Endothelial cell of umbilical vein (primary cell): Measurements from ENCODE around the gene PRTN3. TPM values are rescaled to one million over a fixed set of nuclear protein-coding genes. Genes with fewer than 3 reads are reported as not detected.

Source experiments
- BruUV-seq: library from RNA; stranded (reverse); fragments of 400-500 nt; replicated peaks from 2 replicates; lab custom pipeline; 2021; lab: Mats Ljungman, UMichigan
- CTCF ChIA-PET: fragments of 300-600, 350-600 bp; sonication (Branson Sonifier 250); formaldehyde crosslinking; loops from one replicate; lab custom pipeline; 2021; ENCODE audit warnings: antibody characterized with exemption, inconsistent platforms; lab: Charles Lee
- POLR2A ChIA-PET: fragments of 300-600, 350-600 bp; sonication (Branson Sonifier 250); formaldehyde crosslinking; loops from one replicate; lab custom pipeline; 2021; ENCODE audit warnings: antibody characterized with exemption, inconsistent platforms; lab: Charles Lee
- DNase-seq: peaks from one replicate; pipeline ENCODE4 v3.0.0-alpha.2; 2011; ENCODE audit warnings: low read depth, low spot score
- FAIRE-seq: peaks from 2 replicates; lab custom pipeline; 2011; peaks lifted over from hg19 to GRCh38; lab: Jason Lieb, UNC
- H2AFZ ChIP-seq: 2 replicates; pipeline ENCODE4 v1.6.0; 2012; ENCODE audit warnings: low read depth, low read length, control low read depth, inconsistent platforms
- H3K27ac ChIP-seq: 2 replicates; pipeline ENCODE4 v1.5.1; 2011; ENCODE audit warnings: low read depth, mild to moderate bottlenecking, control low read depth, low read length, moderate library complexity; ENCODE audit not compliant: insufficient read depth
- H3K27me3 ChIP-seq, 2 experiments: 2 replicates each; pipeline versions ENCODE4 v1.6.0 to v1.6.1; 2011; ENCODE audit warnings: low read length in 2 of 2, mixed read lengths in 1 of 2; ENCODE audit not compliant: control insufficient read depth in 2 of 2, insufficient read depth in 2 of 2
- H3K36me3 ChIP-seq, 2 experiments: 2 replicates in 1 of 2; 3 replicates in 1 of 2; pipeline ENCODE4 v1.5.1; 2011; ENCODE audit warnings: low read length in 2 of 2, mild to moderate bottlenecking in 1 of 2, moderate library complexity in 1 of 2; ENCODE audit not compliant: control insufficient read depth in 2 of 2, insufficient read depth in 2 of 2; ENCODE audit errors: extremely low read depth in 1 of 2
- H3K4me1 ChIP-seq: 3 replicates; pipeline ENCODE4 v1.5.1; 2011; ENCODE audit warnings: mild to moderate bottlenecking, low read length; ENCODE audit not compliant: control insufficient read depth, insufficient read depth; ENCODE audit errors: extremely low read depth
- H3K4me2 ChIP-seq: 2 replicates; pipeline ENCODE4 v1.6.1; 2011; ENCODE audit warnings: low read length, control low read depth, mixed read lengths; ENCODE audit not compliant: insufficient read depth
- H3K4me3 ChIP-seq, 3 experiments: fragments of 200-600 bp in 1 of 3; sonication (generic), shearing (Covaris generic) in 1 of 3; replicated peaks in 1 of 3; 2 replicates each; pipeline ENCODE4 v1.5.1; 2011 to 2016; ENCODE audit warnings: control low read depth in 3 of 3, low read length in 3 of 3, mild to moderate bottlenecking in 2 of 3, inconsistent platforms in 1 of 3, low read depth in 1 of 3, moderate library complexity in 1 of 3; ENCODE audit not compliant: insufficient read depth in 1 of 3
- H3K79me2 ChIP-seq: 2 replicates; pipeline ENCODE4 v1.6.0; 2012; ENCODE audit warnings: low read length, inconsistent platforms; ENCODE audit not compliant: control insufficient read depth, insufficient read depth
- H3K9ac ChIP-seq: replicated peaks from 2 replicates; pipeline ENCODE3; 2011; ENCODE audit warnings: low read length, control low read depth; ENCODE audit not compliant: insufficient read depth; ENCODE audit errors: extremely low read depth
- H3K9me1 ChIP-seq: replicated peaks from 3 replicates; pipeline ENCODE4 v1.6.0; 2011; ENCODE audit warnings: mild to moderate bottlenecking, low read length; ENCODE audit not compliant: control insufficient read depth, insufficient read depth; ENCODE audit errors: extremely low read depth
- H3K9me3 ChIP-seq: replicated peaks from 2 replicates; pipeline ENCODE4 v1.5.1; 2012; ENCODE audit warnings: low read length, inconsistent platforms; ENCODE audit not compliant: control insufficient read depth, insufficient read depth
- H4K20me1 ChIP-seq: replicated peaks from 2 replicates; pipeline ENCODE3; 2011; ENCODE audit warnings: mild to moderate bottlenecking, low read length; ENCODE audit not compliant: control insufficient read depth, insufficient read depth; ENCODE audit errors: extremely low read depth
- EZH2 ChIP-seq: IDR thresholded peaks from 2 replicates; pipeline ENCODE4 v1.6.1; 2012; ENCODE audit warnings: borderline replicate concordance, low read depth, mild to moderate bottlenecking, moderate library complexity, low read length, inconsistent platforms; ENCODE audit not compliant: severe bottlenecking
- FOS ChIP-seq: IDR thresholded peaks from 2 replicates; pipeline ENCODE4 v1.6.1; 2011; ENCODE audit warnings: mild to moderate bottlenecking, low read length, moderate library complexity, borderline replicate concordance; ENCODE audit not compliant: insufficient read depth
- GATA2 ChIP-seq: IDR thresholded peaks from 2 replicates; pipeline ENCODE4 v1.7.0; 2011; ENCODE audit warnings: low read depth, mild to moderate bottlenecking, moderate library complexity, mixed read lengths, low read length; ENCODE audit not compliant: insufficient read length, insufficient read depth
- MAX ChIP-seq: IDR thresholded peaks from 2 replicates; pipeline ENCODE4 v1.6.1; 2011; ENCODE audit not compliant: insufficient read depth, insufficient read length
- MYC ChIP-seq: IDR thresholded peaks from one replicate; pipeline ENCODE4 v1.6.1; 2011; ENCODE audit warnings: mild to moderate bottlenecking, low read depth, low read length
- POLR2AphosphoS5 ChIP-seq: IDR thresholded peaks from 2 replicates; pipeline ENCODE4 v1.6.1; 2012; ENCODE audit warnings: low read depth, mild to moderate bottlenecking, control low read depth, low read length, moderate library complexity; ENCODE audit not compliant: insufficient read depth
- dilution Hi-C: fragments of 300-500 bp; cut with MboI; formaldehyde crosslinking; loops from one replicate; pipeline ENCODE4 v1.15.0; 2019; ENCODE audit warnings: low sequenced_read_pairs; ENCODE audit not compliant: extremely low pct_ligation_motif_present
- intact Hi-C: fragments of 100-400 bp; cut with micrococcal nuclease; formaldehyde crosslinking; loops from one replicate; pipeline ENCODE4 v1.10.0; 2022
- polyA plus RNA-seq, 4 experiments: library from polyadenylated mRNA; depleted of rRNA in 3 of 4; stranded (reverse) in 3 of 4; unstranded in 1 of 4; fragments of >200 nt; gene quantifications; 2 replicates each; pipeline versions ENCODE4 v1.2.1 to v1.2.3, GENCODE V29; 2011 to 2012; ENCODE audit warnings: missing spikeins in 1 of 4
- total RNA-seq: library from RNA; stranded (reverse); gene quantifications from 2 replicates; pipeline ENCODE4 v1.2.3, GENCODE V29; 2021

Gene PRTN3
- total and polyA plus RNA-seq, 2 donors (not counting 3 experiments of a cell fraction or from before 2014, with no cell fraction given), result not detected

GRCh38 chr19:866769-867300, 26.0 kb downstream of the PRTN3 start:
- CTCF ChIA-PET, result no interaction called here
- Histone ChIP-seq H3K27ac (no peak overlapping the region), H2AFZ (no peak overlapping the region), H3K9me3 (no peaks in the 10 kb centered on the region), H3K9ac (no peak overlapping the region), H4K20me1 (no peaks in the 10 kb centered on the region), H3K36me3 (peaks cover 0 to 11% of the 10 kb centered on the region in 2 experiments), H3K4me3 (no peak overlapping the region), H3K9me1 (no peaks in the 10 kb centered on the region), H3K4me1 (peaks cover 9% of the 10 kb centered on the region), H3K4me2 (no peak overlapping the region), H3K27me3 (no peaks in the 10 kb centered on the region), H3K79me2 (no peaks in the 10 kb centered on the region)
- no TSS peak for BruUV-seq
- FAIRE-seq (no peak), DNase-seq (no peak)
- POLR2A ChIA-PET, result no interaction called here
- intact Hi-C loops, result no loop called here
- TF ChIP-seq FOS (no peak), GATA2 (no peak), MYC (no peak), POLR2AphosphoS5 (no peak)
- dilution Hi-C loops, result no loop called here

GRCh38 chr19:867301-867793, 26.5 kb downstream of the PRTN3 start:
- Histone ChIP-seq H3K79me2 (no peaks in the 10 kb centered on the region), H3K36me3 (peaks cover 0 to 11% of the 10 kb centered on the region in 2 experiments), H3K9me3 (no peaks in the 10 kb centered on the region), H3K9ac (no peak overlapping the region), H3K4me3 (no peak overlapping the region), H3K27me3 (no peaks in the 10 kb centered on the region), H4K20me1 (no peaks in the 10 kb centered on the region), H3K4me2 (no peak overlapping the region), H3K4me1 (peaks cover 9% of the 10 kb centered on the region), H2AFZ (no peak overlapping the region), H3K9me1 (no peaks in the 10 kb centered on the region), H3K27ac (no peak overlapping the region)
- BruUV-seq, result no TSS peak
- CTCF ChIA-PET, result no interaction called here
- POLR2A ChIA-PET, result no interaction called here
- FAIRE-seq (no peak), DNase-seq (no peak)
- intact Hi-C loops, result no loop called here
- dilution Hi-C loops, result no loop called here
- TF ChIP-seq POLR2AphosphoS5 (no peak), MAX (no peak), EZH2 (no peak)
